Erythroblast (primary cell): ENCODE results near the gene NOX3.
A peak's percentile ranks its signal among the peaks of the same experiment; 100 is the strongest.
"Not testable (repeated sequence)": the region's sequence is repeated elsewhere in the genome, so short reads cannot be mapped to it uniquely, and the experiment has no call there.

Experiments used
- DNase-seq, 2 experiments: peaks; one replicate each; lab custom pipeline; 2025; lab: John Stamatoyannopoulos, UW
- GATA1 ChIP-seq: IDR thresholded peaks from 2 replicates; pipeline ENCODE4 v1.6.1; 2011; ENCODE audit warnings: low read depth, mild to moderate bottlenecking, control low read depth, low read length, moderate library complexity
- POLR2A ChIP-seq: IDR thresholded peaks from 2 replicates; pipeline ENCODE4 v1.6.1; 2011; ENCODE audit warnings: mild to moderate bottlenecking, low read length

Gene NOX3

GRCh38 chr6:155455766-155456165, at the start of gene NOX3:
Gene NOX3, minus strand, starts transcription at chr6:155455839. Its CDS starts 39 bp downstream, at chr6:155455800.
- TF ChIP-seq POLR2A (no peak), GATA1 (no peak)

GRCh38 chr6:155504848-155505607, 49.4 kb upstream of the NOX3 start:
- no peak for DNase-seq
- TF ChIP-seq POLR2A = no peak
- TF ChIP-seq GATA1 = no peak

More at GRCh38 chr6:155455766-155456165, at the start of gene NOX3:
- DNase-seq = no peak

GRCh38 chr6:155502393-155502792, 46.8 kb upstream of the NOX3 start:
- DNase-seq = no peak
- TF ChIP-seq GATA1 = no peak
- no peak for TF ChIP-seq POLR2A

- no peak for DNase-seq
- no peak for TF ChIP-seq GATA1
- TF ChIP-seq POLR2A = no peak
These were observed 43.9 kb upstream of the NOX3 start for GRCh38 chr6:155499574-155499973.

GRCh38 chr6:155498370-155498769, 42.7 kb upstream of the NOX3 start:
- no peak for TF ChIP-seq POLR2A
- no peak for TF ChIP-seq GATA1
- DNase-seq = no peak

- DNase-seq = no peak
- TF ChIP-seq GATA1 (no peak), POLR2A (no peak)
These were observed 41.6 kb upstream of the NOX3 start for GRCh38 chr6:155497273-155497672.

- TF ChIP-seq GATA1 (no peak), POLR2A (no peak)
- peak in 1 of 2 experiments; percentile 2 for DNase-seq
These were observed 39.6 kb upstream of the NOX3 start for GRCh38 chr6:155495011-155495768.

- DNase-seq = no peak
- no peak for TF ChIP-seq POLR2A
- no peak for TF ChIP-seq GATA1
These were observed 38.1 kb upstream of the NOX3 start for GRCh38 chr6:155493694-155494143.

- TF ChIP-seq POLR2A = no peak
- no peak for TF ChIP-seq GATA1
- DNase-seq = no peak
These were observed 37.5 kb upstream of the NOX3 start for GRCh38 chr6:155493026-155493693.

- DNase-seq = no peak
- no peak for TF ChIP-seq POLR2A
- no peak for TF ChIP-seq GATA1
These were observed 36.6 kb upstream of the NOX3 start for GRCh38 chr6:155492061-155492735.

- no peak for DNase-seq
- no peak for TF ChIP-seq POLR2A
These were observed 35.8 kb upstream of the NOX3 start for GRCh38 chr6:155491421-155491820.

- DNase-seq = not testable (repeated sequence)
These were observed 32.6 kb upstream of the NOX3 start for GRCh38 chr6:155488197-155488596.

- TF ChIP-seq POLR2A (no peak), GATA1 (no peak)
- DNase-seq = no peak
These were observed 31.9 kb upstream of the NOX3 start for GRCh38 chr6:155487371-155488130.
